GM23338 (cell line): ENCODE results near the gene INO80C.

Experiments
- CREB1 ChIP-seq: fragments of 250-450 bp; sonication (Bioruptor Pico); IDR thresholded peaks from 2 replicates; pipeline ENCODE4 v1.5.0; 2020; ENCODE audit warnings: low read depth, mild to moderate bottlenecking, moderate library complexity
- ETS1 ChIP-seq: IDR thresholded peaks from 2 replicates; pipeline ENCODE4 v1.6.1; 2016; ENCODE audit warnings: antibody characterized with exemption
- EZH2 ChIP-seq: fragments of 200-600 bp; sonication (generic); IDR thresholded peaks from one replicate; pipeline ENCODE4 v1.8.0; 2017; ENCODE audit warnings: antibody characterized with exemption, mild to moderate bottlenecking, low read depth; ENCODE audit not compliant: unreplicated experiment
- EZH2phosphoT487 ChIP-seq: fragments of 200-600 bp; sonication (generic); IDR thresholded peaks from one replicate; pipeline ENCODE4 v1.8.1; 2018; ENCODE audit warnings: antibody characterized with exemption; ENCODE audit not compliant: unreplicated experiment
- NANOG ChIP-seq: IDR thresholded peaks from 2 replicates; pipeline ENCODE4 v1.6.1; 2016; ENCODE audit warnings: antibody characterized with exemption, borderline replicate concordance
- POLR2AphosphoS5 ChIP-seq: IDR thresholded peaks from 2 replicates; pipeline ENCODE4 v1.6.1; 2016; ENCODE audit warnings: antibody characterized with exemption, low read depth
- STAT1 ChIP-seq: IDR thresholded peaks from one replicate; pipeline ENCODE4 v1.6.1; 2016; ENCODE audit warnings: antibody characterized with exemption; ENCODE audit not compliant: unreplicated experiment
- ZNF114 ChIP-seq: fragments of 250-450 bp; sonication (Bioruptor Pico); IDR thresholded peaks from 2 replicates; pipeline ENCODE4 v1.5.0; 2020; ENCODE audit warnings: mild to moderate bottlenecking, moderate library complexity
- ZNF331 ChIP-seq: fragments of 250-450 bp; sonication (Bioruptor Pico); IDR thresholded peaks from 2 replicates; pipeline ENCODE4 v1.5.0; 2020; ENCODE audit warnings: low read depth, mild to moderate bottlenecking, moderate library complexity
- TF ChIP-seq, protein P1 (sequence below), 2 experiments: fragments of 200-600 bp in 1 of 2; sonication (generic) in 1 of 2; conservative IDR thresholded peaks; 2 replicates each; pipeline versions ENCODE4 v1.5.1 to v1.6.1; 2016 to 2017; ENCODE audit warnings: antibody characterized with exemption in 2 of 2, low read depth in 2 of 2, mild to moderate bottlenecking in 2 of 2, moderate library complexity in 1 of 2
- TF ChIP-seq, protein P2 (sequence below): IDR thresholded peaks from one replicate; pipeline ENCODE4 v1.6.1; 2018; ENCODE audit warnings: antibody characterized with exemption; ENCODE audit not compliant: unreplicated experiment

DNA sequence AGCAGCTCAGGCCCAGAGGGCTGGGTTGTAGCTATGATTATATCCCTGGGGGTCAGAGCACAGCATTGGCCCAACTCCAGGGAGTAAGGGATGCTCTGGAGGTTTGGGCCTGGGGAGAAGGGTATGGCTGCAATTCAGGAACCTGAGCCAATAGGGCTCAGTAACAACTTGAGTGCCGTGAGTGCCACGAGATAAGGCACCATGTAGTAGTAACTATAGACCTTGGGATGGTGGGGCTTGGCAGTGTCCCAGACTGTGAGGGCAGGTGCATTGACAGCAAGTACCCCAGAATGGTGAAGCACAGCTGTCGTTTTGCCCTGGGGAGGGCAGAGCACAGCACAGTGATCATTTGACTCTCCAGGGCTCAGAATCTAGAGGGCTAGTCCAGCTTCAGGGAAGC, 75.5 kb downstream of the INO80C start:
- TF ChIP-seq, protein P1, sequence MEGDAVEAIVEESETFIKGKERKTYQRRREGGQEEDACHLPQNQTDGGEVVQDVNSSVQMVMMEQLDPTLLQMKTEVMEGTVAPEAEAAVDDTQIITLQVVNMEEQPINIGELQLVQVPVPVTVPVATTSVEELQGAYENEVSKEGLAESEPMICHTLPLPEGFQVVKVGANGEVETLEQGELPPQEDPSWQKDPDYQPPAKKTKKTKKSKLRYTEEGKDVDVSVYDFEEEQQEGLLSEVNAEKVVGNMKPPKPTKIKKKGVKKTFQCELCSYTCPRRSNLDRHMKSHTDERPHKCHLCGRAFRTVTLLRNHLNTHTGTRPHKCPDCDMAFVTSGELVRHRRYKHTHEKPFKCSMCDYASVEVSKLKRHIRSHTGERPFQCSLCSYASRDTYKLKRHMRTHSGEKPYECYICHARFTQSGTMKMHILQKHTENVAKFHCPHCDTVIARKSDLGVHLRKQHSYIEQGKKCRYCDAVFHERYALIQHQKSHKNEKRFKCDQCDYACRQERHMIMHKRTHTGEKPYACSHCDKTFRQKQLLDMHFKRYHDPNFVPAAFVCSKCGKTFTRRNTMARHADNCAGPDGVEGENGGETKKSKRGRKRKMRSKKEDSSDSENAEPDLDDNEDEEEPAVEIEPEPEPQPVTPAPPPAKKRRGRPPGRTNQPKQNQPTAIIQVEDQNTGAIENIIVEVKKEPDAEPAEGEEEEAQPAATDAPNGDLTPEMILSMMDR (conservative IDR thresholded peaks at IDR 0.05; ENCODE audit: low read depth in 2 of 2): no peak
- no peak for TF ChIP-seq POLR2AphosphoS5
- TF ChIP-seq EZH2: no peak
- TF ChIP-seq STAT1: no peak
- TF ChIP-seq, protein P2, sequence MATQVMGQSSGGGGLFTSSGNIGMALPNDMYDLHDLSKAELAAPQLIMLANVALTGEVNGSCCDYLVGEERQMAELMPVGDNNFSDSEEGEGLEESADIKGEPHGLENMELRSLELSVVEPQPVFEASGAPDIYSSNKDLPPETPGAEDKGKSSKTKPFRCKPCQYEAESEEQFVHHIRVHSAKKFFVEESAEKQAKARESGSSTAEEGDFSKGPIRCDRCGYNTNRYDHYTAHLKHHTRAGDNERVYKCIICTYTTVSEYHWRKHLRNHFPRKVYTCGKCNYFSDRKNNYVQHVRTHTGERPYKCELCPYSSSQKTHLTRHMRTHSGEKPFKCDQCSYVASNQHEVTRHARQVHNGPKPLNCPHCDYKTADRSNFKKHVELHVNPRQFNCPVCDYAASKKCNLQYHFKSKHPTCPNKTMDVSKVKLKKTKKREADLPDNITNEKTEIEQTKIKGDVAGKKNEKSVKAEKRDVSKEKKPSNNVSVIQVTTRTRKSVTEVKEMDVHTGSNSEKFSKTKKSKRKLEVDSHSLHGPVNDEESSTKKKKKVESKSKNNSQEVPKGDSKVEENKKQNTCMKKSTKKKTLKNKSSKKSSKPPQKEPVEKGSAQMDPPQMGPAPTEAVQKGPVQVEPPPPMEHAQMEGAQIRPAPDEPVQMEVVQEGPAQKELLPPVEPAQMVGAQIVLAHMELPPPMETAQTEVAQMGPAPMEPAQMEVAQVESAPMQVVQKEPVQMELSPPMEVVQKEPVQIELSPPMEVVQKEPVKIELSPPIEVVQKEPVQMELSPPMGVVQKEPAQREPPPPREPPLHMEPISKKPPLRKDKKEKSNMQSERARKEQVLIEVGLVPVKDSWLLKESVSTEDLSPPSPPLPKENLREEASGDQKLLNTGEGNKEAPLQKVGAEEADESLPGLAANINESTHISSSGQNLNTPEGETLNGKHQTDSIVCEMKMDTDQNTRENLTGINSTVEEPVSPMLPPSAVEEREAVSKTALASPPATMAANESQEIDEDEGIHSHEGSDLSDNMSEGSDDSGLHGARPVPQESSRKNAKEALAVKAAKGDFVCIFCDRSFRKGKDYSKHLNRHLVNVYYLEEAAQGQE: no peak
- TF ChIP-seq EZH2phosphoT487: no peak
- TF ChIP-seq ETS1: no peak
- TF ChIP-seq CREB1: no peak
- no peak for TF ChIP-seq ZNF114
- no peak for TF ChIP-seq NANOG
- TF ChIP-seq ZNF331 (CRISPR knock-in tag): no peak
